Endothelial cell of umbilical vein (primary cell): ENCODE data around the gene SARS2. TPM values are rescaled to one million over a fixed set of nuclear protein-coding genes. Genes with fewer than 3 reads are reported as not detected.

Source experiments
- BruUV-seq: library from RNA; stranded (reverse); fragments of 400-500 nt; replicated peaks from 2 replicates; lab custom pipeline; 2021; lab: Mats Ljungman, UMichigan
- CTCF ChIA-PET: fragments of 300-600, 350-600 bp; sonication (Branson Sonifier 250); formaldehyde crosslinking; loops from one replicate; lab custom pipeline; 2021; ENCODE audit warnings: antibody characterized with exemption, inconsistent platforms; lab: Charles Lee
- POLR2A ChIA-PET: fragments of 300-600, 350-600 bp; sonication (Branson Sonifier 250); formaldehyde crosslinking; loops from one replicate; lab custom pipeline; 2021; ENCODE audit warnings: antibody characterized with exemption, inconsistent platforms; lab: Charles Lee
- DNase-seq: peaks from one replicate; pipeline ENCODE4 v3.0.0-alpha.2; 2011; ENCODE audit warnings: low read depth, low spot score
- FAIRE-seq: peaks from 2 replicates; lab custom pipeline; 2011; peaks lifted over from hg19 to GRCh38; lab: Jason Lieb, UNC
- H2AFZ ChIP-seq: 2 replicates; pipeline ENCODE4 v1.6.0; 2012; ENCODE audit warnings: low read depth, low read length, control low read depth, inconsistent platforms
- H3K27ac ChIP-seq: 2 replicates; pipeline ENCODE4 v1.5.1; 2011; ENCODE audit warnings: low read depth, mild to moderate bottlenecking, control low read depth, low read length, moderate library complexity; ENCODE audit not compliant: insufficient read depth
- H3K27me3 ChIP-seq, 2 experiments: 2 replicates each; pipeline versions ENCODE4 v1.6.0 to v1.6.1; 2011; ENCODE audit warnings: low read length in 2 of 2, mixed read lengths in 1 of 2; ENCODE audit not compliant: control insufficient read depth in 2 of 2, insufficient read depth in 2 of 2
- H3K36me3 ChIP-seq, 2 experiments: 2 replicates in 1 of 2; 3 replicates in 1 of 2; pipeline ENCODE4 v1.5.1; 2011; ENCODE audit warnings: low read length in 2 of 2, mild to moderate bottlenecking in 1 of 2, moderate library complexity in 1 of 2; ENCODE audit not compliant: control insufficient read depth in 2 of 2, insufficient read depth in 2 of 2; ENCODE audit errors: extremely low read depth in 1 of 2
- H3K4me1 ChIP-seq: 3 replicates; pipeline ENCODE4 v1.5.1; 2011; ENCODE audit warnings: mild to moderate bottlenecking, low read length; ENCODE audit not compliant: control insufficient read depth, insufficient read depth; ENCODE audit errors: extremely low read depth
- H3K4me2 ChIP-seq: 2 replicates; pipeline ENCODE4 v1.6.1; 2011; ENCODE audit warnings: low read length, control low read depth, mixed read lengths; ENCODE audit not compliant: insufficient read depth
- H3K4me3 ChIP-seq, 3 experiments: fragments of 200-600 bp in 1 of 3; sonication (generic), shearing (Covaris generic) in 1 of 3; replicated peaks in 1 of 3; 2 replicates each; pipeline ENCODE4 v1.5.1; 2011 to 2016; ENCODE audit warnings: control low read depth in 3 of 3, low read length in 3 of 3, mild to moderate bottlenecking in 2 of 3, inconsistent platforms in 1 of 3, low read depth in 1 of 3, moderate library complexity in 1 of 3; ENCODE audit not compliant: insufficient read depth in 1 of 3
- H3K79me2 ChIP-seq: 2 replicates; pipeline ENCODE4 v1.6.0; 2012; ENCODE audit warnings: low read length, inconsistent platforms; ENCODE audit not compliant: control insufficient read depth, insufficient read depth
- H3K9ac ChIP-seq: replicated peaks from 2 replicates; pipeline ENCODE3; 2011; ENCODE audit warnings: low read length, control low read depth; ENCODE audit not compliant: insufficient read depth; ENCODE audit errors: extremely low read depth
- H3K9me1 ChIP-seq: replicated peaks from 3 replicates; pipeline ENCODE4 v1.6.0; 2011; ENCODE audit warnings: mild to moderate bottlenecking, low read length; ENCODE audit not compliant: control insufficient read depth, insufficient read depth; ENCODE audit errors: extremely low read depth
- H3K9me3 ChIP-seq: replicated peaks from 2 replicates; pipeline ENCODE4 v1.5.1; 2012; ENCODE audit warnings: low read length, inconsistent platforms; ENCODE audit not compliant: control insufficient read depth, insufficient read depth
- H4K20me1 ChIP-seq: replicated peaks from 2 replicates; pipeline ENCODE3; 2011; ENCODE audit warnings: mild to moderate bottlenecking, low read length; ENCODE audit not compliant: control insufficient read depth, insufficient read depth; ENCODE audit errors: extremely low read depth
- CTCF ChIP-seq, 2 donors: IDR thresholded peaks; 1 replicate in 1 of 2; 2 replicates in 1 of 2; pipeline ENCODE4 v1.5.1; 2011; ENCODE audit warnings: low read length in 2 of 2, mild to moderate bottlenecking in 2 of 2, moderate library complexity in 2 of 2, control low read depth in 1 of 2, inconsistent platforms in 1 of 2, low read depth in 1 of 2; ENCODE audit not compliant: insufficient read depth in 1 of 2; ENCODE audit errors: extremely low read depth in 1 of 2
- FOS ChIP-seq: IDR thresholded peaks from 2 replicates; pipeline ENCODE4 v1.6.1; 2011; ENCODE audit warnings: mild to moderate bottlenecking, low read length, moderate library complexity, borderline replicate concordance; ENCODE audit not compliant: insufficient read depth
- GATA2 ChIP-seq: IDR thresholded peaks from 2 replicates; pipeline ENCODE4 v1.7.0; 2011; ENCODE audit warnings: low read depth, mild to moderate bottlenecking, moderate library complexity, mixed read lengths, low read length; ENCODE audit not compliant: insufficient read length, insufficient read depth
- JUN ChIP-seq: IDR thresholded peaks from 2 replicates; pipeline ENCODE4 v1.6.1; 2011; ENCODE audit warnings: borderline replicate concordance, low read depth; ENCODE audit not compliant: insufficient read length, insufficient read depth
- MYC ChIP-seq: IDR thresholded peaks from one replicate; pipeline ENCODE4 v1.6.1; 2011; ENCODE audit warnings: mild to moderate bottlenecking, low read depth, low read length
- POLR2A ChIP-seq: IDR thresholded peaks from 2 replicates; pipeline ENCODE4 v1.6.1; 2012; ENCODE audit warnings: low read depth, mild to moderate bottlenecking, control low read depth, low read length
- dilution Hi-C: fragments of 300-500 bp; cut with MboI; formaldehyde crosslinking; loops from one replicate; pipeline ENCODE4 v1.15.0; 2019; ENCODE audit warnings: low sequenced_read_pairs; ENCODE audit not compliant: extremely low pct_ligation_motif_present
- intact Hi-C: fragments of 100-400 bp; cut with micrococcal nuclease; formaldehyde crosslinking; loops from one replicate; pipeline ENCODE4 v1.10.0; 2022
- polyA plus RNA-seq, 4 experiments: library from polyadenylated mRNA; depleted of rRNA in 3 of 4; stranded (reverse) in 3 of 4; unstranded in 1 of 4; fragments of >200 nt; gene quantifications; 2 replicates each; pipeline versions ENCODE4 v1.2.1 to v1.2.3, GENCODE V29; 2011 to 2012; ENCODE audit warnings: missing spikeins in 1 of 4
- total RNA-seq: library from RNA; stranded (reverse); gene quantifications from 2 replicates; pipeline ENCODE4 v1.2.3, GENCODE V29; 2021

Gene SARS2
- total and polyA plus RNA-seq, 2 donors (not counting 3 experiments of a cell fraction or from before 2014, with no cell fraction given), result 40.3 to 43.7 TPM

DNA sequence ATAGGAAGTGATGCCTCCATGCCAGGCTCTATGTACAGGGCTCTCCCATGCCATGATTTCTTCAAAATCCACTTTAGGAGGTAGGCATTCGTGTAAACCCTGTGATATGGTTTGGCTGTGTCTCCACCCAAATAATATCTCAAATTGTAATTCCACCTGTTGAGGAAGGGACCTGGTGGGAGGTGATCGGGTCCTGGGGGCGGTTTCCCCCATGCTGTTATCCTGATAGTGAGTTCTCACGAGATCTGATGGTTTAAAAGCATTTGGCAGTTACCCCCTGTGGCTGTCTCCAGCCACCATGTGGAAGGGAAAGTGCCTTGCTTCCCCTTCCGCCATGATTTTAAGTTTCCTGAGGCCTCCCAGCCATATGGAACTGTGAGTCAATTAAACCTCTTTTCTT lies 8.1 kb downstream of the SARS2 start:
- POLR2A ChIA-PET, result no interaction called here
- no peak overlapping the region for H3K9ac ChIP-seq
- no peak overlapping the region for H2AFZ ChIP-seq
- intact Hi-C loops (no loop called here), dilution Hi-C loops (no loop called here)
- peaks cover 4 to 10% of the 10 kb centered on the region in 2 experiments for H3K36me3 ChIP-seq
- no peaks in the 10 kb centered on the region for H4K20me1 ChIP-seq
- no peaks in the 10 kb centered on the region for H3K79me2 ChIP-seq
- CTCF ChIA-PET, result no interaction called here
- DNase-seq, result no peak
- H3K9me3 ChIP-seq, result no peaks in the 10 kb centered on the region
- no TSS peak for BruUV-seq
- TF ChIP-seq POLR2A (no peak), CTCF (IDR thresholded peaks at IDR 0.05; ENCODE audit: extremely low read depth in 1 of 2, insufficient read depth in 1 of 2, low read depth in 1 of 2, low read length in 2 of 2) (no peak), FOS (no peak), MYC (no peak), GATA2 (no peak), JUN (no peak)
- H3K4me1 ChIP-seq, result no peaks in the 10 kb centered on the region
- no peak overlapping the region for H3K27ac ChIP-seq
- no peaks in the 10 kb centered on the region for H3K27me3 ChIP-seq
- no peak for FAIRE-seq
- H3K9me1 ChIP-seq, result no peaks in the 10 kb centered on the region
- H3K4me2 ChIP-seq, result no peak overlapping the region
- no peak overlapping the region for H3K4me3 ChIP-seq
